ENCODE measurements around the gene MAGEB17.
"Not testable (repeated sequence)": the region's sequence is repeated elsewhere in the genome, so short reads cannot be mapped to it uniquely, and the experiment has no call there.

Gene MAGEB17

DNA sequence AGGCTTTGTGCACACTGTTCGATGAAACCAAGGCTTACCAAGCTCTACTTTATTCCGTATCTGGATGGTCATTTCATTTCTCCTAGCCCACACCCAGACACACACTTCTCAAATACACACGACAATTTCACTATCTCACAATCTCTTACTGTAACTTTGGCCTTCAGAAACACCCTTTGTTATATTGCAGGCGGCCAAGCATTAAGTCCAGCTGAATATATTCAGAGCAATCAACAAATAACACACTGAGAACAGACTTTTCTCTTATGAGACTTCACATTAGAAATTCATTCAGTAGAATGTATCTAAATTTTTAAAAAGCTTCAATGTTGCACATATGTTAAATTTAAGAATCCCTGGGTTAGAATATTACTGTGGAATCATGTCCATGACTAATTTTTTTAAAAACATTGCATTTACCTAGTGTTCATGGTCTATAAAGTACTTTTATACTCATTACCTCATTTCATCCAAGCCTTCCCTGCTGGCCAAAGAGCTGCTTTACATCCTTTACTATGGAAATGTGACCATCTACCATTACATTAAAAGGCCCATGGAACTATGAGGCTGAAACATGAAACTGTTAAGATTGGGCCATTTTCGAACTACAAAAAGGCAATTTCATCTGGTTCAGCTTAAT lies 10.5 kb upstream of the MAGEB17 start:
- DNase-seq, result no peak

DNA sequence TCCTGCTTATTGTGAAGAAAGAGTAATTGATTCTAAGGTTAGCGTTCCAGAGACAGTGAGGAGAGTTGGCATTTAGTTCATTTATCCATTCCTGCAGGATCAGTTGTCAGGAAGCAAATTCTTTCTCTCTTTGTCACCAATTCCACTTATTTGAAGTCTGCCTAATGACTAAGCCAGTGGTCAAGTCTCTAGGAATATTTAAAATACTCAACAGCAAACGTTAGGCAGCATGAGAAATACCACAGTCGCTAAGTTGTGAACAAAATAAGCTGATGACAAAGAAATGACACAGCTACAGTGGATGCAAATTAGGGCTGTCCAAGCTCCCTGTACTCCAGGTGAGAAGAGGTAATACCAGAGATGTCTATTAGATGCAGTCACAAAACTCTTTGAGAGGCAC lies 6.6 kb upstream of the MAGEB17 start:
- DNase-seq, result no peak

DNA sequence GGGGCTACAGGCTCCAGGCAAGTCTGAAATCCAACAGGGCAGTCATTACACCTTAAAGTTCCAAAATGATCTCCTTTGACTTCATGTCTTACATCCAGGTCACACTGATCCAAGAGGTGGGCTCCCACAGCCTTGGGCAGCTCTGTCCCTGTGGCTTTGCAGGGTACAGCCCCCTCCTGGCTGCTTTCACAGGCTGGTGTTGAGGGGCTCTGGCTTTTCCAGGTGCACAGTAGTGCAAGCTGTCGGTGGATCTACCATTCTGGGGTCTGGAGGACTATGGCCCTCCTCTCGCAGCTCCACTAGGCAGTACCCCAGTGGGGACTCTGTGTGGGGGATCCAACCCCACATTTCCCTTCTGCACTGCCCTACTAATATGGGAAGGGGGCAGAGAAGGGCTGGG lies 6.1 kb upstream of the MAGEB17 start:
- not testable (repeated sequence) for DNase-seq

DNA sequence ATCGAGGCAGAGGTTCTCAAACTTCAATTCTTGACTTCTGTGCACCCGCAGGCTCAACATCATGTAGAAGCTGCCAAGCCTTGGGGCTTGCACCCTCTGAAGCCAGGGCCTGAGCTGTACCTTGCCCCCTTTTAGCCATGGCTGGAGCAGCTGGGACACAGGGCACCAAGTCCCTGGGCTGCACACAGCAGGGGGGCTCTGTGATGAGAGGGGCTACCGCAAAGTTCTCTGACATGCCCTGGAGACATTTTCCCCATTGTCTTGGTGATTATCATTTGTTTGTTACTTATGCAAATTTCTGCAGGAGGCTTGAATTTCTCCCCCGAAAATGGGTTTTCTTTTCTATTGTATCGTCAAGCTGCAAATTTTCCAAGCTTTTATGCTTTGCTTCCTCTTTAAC lies 4.9 kb upstream of the MAGEB17 start:
- DNase-seq, result no peak

DNA sequence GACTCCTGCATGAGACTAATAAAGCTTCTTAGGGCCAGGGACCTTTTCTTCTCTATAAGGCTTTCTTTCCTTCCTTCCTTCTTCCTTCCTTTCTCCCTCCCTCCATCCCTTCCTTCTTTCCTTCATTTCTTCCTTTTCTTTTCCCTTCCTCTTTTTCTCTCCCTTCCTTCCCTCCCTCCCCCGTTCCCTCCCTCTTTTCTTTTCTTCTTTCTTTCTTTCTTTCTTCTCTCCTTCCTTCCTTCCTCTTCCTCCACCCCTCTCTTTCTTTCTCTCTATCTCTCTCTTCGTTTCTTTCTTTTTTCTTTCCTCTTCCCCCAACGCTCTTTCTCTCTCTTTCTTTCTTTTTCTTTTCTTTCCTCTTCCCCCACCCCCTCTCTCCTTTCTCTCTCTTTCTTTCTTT lies 2.5 kb upstream of the MAGEB17 start:
- DNase-seq, result no peak

DNA sequence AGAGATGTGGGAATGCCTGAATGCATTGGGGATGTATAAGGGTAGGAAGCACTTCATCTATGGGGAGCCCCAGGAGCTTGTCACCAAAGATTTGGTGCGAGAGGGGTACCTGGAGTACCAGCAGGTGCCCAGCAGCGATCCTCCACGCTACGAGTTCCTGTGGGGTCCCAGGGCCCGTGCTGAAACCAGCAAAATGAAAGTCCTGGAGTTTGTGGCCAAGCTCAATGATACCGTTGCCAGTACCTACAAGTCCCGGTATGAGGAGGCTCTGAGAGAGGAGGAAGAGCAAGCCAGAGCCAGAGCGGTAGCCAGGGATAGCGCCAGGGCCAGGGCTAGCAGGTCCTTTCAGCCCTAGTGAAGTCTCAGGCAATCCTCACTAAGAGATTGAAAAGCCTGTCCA lies 3.8 kb downstream of the MAGEB17 start:
- DNase-seq, result no peak

DNA sequence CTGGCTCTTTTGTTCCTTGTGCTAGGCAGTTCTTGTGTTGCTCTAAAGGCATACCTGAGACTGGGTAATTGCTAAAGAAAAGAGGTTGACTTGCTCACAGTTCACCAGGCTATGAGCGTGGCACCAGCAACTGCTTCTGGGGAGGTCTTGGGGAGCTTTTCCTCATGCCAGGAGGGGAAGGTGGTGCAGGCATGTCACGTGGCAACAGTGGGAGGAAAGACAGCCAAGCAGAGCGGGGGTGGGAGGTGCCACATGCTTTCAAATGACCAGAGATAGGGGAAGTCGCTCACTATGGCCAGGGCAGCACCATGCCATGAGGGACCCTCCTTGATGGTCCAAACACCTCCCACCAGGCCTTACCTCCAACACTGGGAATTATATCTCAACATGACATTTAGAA lies 4.7 kb downstream of the MAGEB17 start:
- no peak for DNase-seq

DNA sequence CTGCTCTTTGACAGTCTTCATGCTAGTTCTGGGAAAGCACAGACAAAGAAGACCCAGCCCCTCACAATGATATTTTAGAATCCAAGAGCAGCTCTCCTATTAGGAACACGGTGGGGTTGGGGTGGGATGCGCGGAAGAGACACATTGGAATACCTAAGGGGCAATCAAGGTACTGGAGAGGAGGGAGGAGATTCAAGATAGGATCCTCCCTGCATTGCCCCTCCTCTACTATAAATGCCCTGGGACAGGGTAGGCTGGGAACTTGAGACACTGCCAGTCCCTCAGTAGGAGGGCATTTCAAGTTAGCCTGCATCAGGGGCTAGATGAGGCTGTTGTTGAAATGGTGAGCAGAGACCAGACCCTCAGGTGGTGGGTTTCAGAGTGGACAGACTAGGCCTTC lies 5.1 kb downstream of the MAGEB17 start:
- DNase-seq, result no peak

DNA sequence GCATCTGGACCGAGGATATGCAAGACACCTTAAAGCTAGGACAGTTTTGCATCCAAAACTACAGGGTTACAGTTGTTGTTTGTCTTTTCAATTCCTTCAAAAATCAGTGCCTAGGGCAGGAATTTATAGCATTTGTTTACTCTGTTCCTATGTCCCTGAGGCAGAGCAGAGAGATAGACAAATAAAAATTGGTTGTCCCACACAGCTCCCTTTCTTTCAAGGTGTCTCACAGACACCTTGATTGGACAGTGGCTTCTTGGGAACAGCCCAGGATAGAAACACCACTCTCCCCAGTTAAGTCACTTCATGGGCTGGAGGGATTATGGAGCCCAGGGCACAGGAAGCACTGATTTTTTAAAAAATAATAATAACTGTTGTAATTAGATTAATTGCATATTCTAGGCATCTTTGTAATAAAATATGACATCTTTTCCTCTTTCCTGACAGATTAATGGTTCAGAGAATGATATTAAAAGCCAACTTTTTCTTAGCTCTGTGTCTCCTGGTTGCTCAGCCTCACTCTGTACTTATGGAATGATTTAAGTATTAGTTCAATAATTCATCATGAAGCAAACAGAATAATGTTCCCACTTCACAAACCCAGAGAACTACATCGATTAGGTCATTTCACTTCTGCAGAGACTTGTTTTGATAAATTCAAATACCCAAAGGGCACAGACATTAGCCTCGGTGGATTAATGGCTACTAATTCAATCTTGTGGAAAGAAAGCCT lies 8.2 kb downstream of the MAGEB17 start:
- no peak for DNase-seq

DNA sequence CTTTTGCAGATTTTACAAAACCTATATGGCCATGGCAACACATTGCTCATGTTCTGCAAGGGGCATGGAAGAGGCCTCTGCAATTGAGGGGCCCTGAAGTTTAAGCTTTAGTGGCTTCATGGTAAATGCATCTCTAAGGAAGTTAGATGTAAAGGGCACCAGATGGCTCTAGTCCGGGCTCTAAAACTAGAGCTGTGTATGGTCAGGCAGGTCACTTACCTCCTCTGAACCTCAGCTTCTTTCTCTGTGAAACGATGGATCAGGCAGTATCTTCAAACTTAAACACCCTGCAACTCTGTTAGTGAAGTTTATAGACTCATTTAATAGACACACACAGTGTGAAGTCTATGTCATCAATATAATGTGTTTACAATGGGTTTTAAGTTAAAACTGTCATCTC lies 10.0 kb downstream of the MAGEB17 start:
- peak in 1 of 4 experiments; percentile 1 for DNase-seq

DNA sequence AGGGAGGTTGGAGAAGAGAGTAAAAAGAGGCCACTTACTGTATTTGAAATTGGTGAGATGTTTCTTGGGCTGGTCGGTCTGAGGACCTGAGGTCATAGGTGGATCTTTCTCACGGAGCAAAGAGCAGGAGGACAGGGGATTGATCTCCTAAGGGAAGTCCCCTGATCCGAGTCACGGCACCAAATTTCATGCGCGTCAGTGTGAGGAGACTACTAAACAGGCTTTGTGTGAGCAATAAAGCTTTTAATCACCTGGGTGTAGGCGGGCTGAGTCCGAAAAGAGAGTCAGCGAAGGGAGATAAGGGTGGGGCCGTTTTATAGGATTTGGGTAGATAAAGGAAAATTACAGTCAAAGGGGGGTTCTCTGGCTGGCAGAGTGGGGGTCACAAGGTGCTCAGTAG lies 16.6 kb downstream of the MAGEB17 start:
- DNase-seq, result not testable (repeated sequence)

DNA sequence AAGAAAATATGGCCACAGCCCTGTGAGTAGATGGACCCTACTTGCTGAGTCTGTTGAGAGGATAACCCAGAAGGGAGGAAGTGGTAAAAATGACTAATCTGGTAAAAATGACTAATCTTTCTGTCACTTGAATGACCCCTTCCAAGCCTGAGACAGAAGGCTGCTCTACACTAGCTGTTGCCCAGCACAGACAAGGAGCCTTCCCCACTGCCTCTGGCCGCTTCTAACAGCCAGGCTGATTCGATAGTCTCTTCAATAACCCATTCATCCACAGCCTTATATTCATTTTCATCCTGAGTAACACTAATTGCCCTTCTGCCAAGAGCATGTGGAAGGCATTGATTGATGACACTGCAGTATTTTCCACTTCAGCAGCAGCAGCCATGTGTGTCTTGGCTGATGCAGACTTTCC lies 18.4 kb downstream of the MAGEB17 start:
- DNase-seq, result peak; percentile 43 to 78 (median 64)

DNA sequence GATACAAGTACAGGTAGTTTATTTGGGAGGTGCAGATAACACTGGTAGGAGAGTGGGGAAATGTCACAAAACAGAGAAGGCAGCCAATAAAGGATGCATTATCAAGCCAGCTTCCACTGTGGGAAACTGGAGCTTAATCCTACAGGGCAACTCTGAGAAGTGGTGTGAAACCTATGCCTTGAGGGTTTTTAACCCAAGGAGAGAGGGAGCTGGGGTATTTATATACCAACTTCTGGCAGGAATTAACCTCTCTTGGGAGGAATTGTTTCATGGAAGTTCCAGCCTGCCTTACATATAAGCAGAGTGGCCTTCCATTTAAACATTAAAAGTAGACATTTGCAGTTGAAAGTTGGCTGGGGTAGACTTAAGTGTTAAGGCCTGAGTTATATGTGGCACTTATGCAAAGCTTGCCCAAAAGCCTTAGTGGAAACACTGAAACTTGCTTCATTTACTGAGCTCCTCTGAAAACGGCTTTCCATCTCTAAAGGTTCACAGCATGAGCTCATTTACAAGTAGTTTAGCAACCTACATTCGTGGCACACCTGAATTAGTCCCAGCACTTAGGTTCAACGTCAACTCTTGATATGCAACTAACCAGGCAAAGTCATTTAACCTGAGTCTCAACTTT lies 19.2 kb downstream of the MAGEB17 start:
- no peak for DNase-seq

DNA sequence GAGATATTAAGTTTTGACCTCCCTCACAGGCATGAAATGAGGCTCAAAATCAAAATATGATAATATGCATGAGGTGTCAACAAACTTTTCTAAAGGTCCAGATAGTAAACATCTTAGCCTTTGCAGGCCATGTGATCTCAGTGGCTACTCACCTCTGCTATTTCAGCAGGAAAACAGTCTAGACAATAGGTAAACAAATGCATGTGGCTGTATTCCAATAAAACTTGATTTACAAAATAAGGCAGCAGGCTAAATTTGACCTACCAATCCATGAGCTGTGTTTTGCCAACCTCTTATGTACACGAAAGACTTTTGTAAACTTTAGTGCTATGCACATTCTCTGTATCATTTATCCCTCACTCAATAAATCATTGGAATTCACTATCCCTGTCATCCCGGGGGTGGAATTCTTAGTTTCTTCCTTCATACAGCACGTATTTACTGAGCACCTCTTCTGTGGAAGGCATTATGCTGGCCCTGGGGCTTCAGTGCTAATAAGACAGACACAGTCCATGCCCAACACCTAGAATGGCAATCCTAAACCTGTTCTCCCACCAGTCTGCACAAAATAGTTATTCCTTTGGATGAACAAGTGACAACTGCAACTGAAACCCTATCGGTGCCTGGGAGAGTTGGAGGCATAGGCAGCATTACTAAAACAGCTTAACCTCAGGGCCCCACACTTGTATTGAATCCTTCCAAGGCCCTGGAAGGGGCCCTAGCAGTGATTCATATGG lies 19.9 kb downstream of the MAGEB17 start:
- DNase-seq, result no peak

DNA sequence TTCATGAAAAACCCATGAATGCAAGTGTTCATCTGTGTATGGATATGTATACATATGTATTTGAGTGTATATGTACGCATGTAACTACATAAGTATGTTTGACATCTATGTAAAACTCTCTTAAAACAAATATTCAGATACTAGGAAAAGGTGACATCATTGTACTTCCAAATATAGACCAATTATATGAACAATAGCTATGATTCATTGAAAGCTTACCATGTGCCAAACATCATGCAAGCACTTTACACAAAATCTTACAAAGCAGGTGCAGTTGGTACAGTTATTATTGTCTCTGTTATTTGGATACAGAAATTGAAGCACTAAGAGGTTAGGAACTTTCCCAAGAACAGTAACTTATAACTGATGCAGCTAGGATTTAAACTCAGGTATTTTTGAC lies 21.4 kb downstream of the MAGEB17 start:
- no peak for DNase-seq

DNA sequence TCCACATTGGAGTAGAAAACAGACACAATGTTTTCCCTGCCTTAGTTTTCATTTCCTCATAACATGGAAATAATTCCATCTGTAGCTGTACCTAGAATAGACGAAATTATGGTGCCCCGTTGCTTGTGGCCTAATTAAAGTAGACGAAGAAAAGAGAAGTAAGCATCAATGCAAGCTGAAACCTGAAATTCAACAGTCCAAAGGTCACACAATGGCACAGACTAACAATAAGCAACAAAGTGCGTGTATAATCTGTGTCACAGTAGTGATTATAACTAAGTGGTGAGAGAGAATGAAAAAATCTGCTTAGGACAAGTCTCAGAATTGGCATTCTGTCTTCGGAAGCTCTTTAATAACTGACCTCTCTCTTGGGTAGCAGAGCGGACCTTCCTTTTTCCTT lies 24.3 kb downstream of the MAGEB17 start:
- DNase-seq, result no peak

DNA sequence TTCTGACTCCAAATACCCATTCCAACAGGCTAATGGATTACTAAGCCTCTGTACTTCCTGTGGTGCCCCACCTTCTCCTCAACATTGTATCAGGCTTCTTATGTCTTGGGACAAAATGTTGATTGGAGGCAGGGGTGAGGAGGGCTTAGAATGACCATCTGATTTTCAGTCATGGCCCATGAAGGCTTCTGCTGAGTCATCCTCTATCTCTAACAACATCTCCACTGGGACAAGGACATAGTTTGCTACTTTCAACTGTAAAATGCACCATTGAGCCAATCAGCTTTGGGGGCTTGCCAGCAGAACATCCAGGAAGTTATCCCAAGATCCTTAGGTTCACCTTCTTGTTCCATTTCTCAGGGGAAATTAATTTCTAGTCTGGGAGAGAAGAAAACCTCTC lies 29.5 kb downstream of the MAGEB17 start:
- no peak for DNase-seq

DNA sequence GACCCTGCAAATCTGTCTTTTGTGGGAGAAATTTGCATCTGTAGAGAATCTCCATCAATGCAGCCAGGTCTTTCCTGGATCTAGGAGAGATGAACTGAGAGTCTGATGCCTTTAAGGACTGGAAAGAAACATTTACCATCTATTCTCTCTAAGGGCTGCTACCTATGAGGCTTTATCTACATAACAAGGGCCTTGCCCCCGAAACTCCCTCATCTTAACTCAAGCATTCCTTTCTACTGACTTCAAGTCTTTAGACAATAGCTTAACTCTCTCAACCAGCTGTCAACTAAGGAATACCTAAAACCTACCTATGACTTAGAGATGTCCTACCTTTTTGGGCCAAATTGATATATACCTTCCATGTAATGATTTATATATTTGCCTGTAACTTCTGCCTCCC lies 32.1 kb downstream of the MAGEB17 start:
- no peak for DNase-seq

DNA sequence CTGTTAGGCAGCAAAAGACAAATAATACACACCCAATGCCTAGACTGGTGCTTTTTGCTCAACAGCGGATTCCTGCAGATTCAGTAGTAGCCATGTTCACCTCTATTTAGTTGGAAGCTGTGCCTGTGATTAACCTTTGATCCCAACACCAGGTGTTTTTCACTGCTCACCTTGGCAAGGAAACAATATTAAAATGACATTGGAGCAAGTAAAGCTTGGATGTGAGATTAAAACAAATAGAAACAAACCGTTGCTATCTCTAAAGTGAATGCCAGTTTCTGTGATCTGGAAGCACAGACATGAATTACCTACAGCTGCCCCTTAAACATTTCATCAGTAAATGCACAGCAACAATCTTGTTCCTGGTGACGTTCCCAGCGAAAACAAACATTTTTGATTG lies 35.7 kb downstream of the MAGEB17 start:
- no peak for DNase-seq

DNA sequence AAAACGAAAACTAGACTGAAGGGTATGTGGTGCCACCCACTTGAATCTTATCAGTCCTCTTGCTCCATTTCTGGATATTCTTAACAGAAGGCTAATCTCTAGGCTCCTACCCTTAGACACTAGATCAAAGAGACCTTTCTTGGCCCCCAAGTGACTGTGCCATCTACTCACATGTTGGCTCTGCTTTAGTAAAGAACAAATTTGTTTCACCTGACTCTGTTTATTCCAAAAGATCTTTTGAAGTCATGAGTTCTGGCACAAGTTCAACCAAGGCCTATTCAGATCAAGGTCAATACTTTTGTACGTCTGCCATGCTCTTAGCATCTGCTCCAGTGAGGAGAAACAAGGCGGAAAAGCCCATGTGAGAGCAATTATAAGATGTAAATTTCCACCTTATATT lies 37.3 kb downstream of the MAGEB17 start:
- DNase-seq, result no peak

DNA sequence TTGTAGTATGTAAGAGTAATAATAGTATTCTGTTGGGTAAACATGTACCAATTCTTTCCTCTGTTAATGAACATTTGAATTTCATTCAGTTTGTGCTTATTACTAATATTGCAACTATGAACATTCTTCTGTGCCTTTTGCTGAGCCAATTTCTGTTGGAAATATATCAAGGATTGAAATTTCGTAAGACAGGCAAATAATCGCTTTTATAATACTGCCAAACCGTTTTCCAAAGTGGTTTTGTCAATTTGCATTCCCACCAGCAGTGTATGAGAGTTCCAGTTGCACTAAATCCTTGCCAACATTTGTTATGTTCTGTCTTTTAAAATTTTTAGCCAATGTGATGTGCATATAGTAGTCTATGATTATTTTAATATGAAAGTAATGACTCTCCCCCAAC lies 38.6 kb downstream of the MAGEB17 start:
- DNase-seq, result no peak

DNA sequence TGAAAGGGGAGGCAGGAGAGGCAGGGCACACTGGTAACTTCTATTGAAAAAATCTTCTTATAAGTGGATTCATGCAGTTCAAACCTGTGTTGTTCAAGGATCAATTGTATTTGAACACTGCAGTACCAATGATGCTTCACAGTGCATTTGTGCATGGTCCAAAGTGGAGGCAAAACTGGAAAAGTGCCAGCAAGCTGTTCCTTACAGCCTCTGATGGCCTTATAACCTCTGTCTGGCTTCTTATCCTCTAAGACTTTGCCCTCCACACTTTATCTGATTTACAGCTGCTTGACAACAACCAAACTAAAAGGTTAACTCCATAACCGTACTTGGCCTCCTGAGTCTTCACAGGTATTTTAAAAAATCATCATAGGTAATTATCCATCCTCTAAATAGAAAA lies 40.4 kb downstream of the MAGEB17 start:
- no peak for DNase-seq

DNA sequence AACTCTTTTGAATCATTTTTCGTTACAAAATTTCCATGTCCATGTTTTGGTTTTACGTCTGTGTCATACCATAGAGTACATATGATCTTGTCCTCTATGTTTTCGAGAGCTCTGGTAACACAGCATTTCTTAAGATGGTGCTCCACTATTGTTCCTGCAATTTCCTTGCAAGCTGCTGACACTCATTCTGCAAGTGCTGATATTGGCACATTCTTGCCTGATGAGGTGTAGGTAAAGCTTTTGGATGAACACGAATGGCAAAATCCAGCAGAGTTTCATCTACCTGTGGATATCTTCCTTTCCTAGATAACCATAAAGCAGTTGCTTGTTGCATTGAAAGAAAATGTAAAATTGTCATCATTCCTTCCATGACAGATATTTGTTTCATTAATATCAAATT lies 41.3 kb downstream of the MAGEB17 start:
- DNase-seq, result no peak

DNA sequence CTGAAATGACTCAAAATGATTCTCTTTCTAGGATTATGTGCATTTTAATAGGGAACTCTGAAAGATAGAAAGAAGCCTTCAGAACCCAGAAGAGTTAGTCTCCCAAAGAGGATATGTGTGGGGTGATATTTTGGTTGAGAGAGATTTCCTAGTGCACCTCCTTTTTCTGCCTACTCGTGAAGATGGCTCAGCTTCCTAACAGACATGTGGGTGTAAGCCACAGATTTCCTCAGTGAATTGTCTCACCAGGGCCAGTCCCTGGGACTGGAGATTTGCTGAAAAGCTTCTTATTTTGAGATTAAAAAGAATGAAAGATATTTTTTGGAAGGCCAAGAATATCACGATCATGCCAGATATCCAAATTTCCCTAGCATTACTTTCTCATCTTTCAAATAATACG lies 42.8 kb downstream of the MAGEB17 start:
- DNase-seq, result peak; percentile 4 to 55 (median 52)
